Adipose tissue (tissue), 3 donors: Measurements from ENCODE around the gene EID2. TPM values are rescaled to one million over a fixed set of nuclear protein-coding genes. Genes with fewer than 3 reads are reported as not detected.

Experiments used
- H3K27ac ChIP-seq: one replicate; pipeline ENCODE4 v1.5.1; 2013; ENCODE audit warnings: low read depth, low read length
- WGBS, 3 donors: extraction: QIAGEN DNeasy Blood & Tissue Kit; methylation state at CpG; one replicate each; pipeline ENCODE4 v1.1.7; 2013; 5-methylcytosine and 5-hydroxymethylcytosine counted together
- polyA plus RNA-seq, 3 donors: library from polyadenylated mRNA; stranded (reverse); fragments of 200-250 nt; gene quantifications; one replicate each; pipeline ENCODE4 v1.2.3, GENCODE V29; 2013
- donor health status: healthy with polysubstance abuse.
- donor health status: Bipolar disorder and iron deficiency.
- donor health status: healthy.

EID2 gene
- polyA plus RNA-seq, 3 donors = 5.2 to 11.1 (median 9.2) TPM

GRCh38 chr19:39543477-39543857, 3.5 kb upstream of the EID2 start:
- WGBS, 3 donors = 83 to 88% (median 84%) methylated on average over 3 of the region's 3 CpGs

GRCh38 chr19:39542206-39542605, 2.2 kb upstream of the EID2 start:
- 34 to 65% (median 56%) methylated on average over 2 of the region's 2 CpGs for WGBS, 3 donors

More at GRCh38 chr19:39543477-39543857, 3.5 kb upstream of the EID2 start:
- no peak overlapping the region for H3K27ac ChIP-seq

GRCh38 chr19:39540333-39540673, 342 bp upstream of the EID2 start:
- 5 to 8% (median 7%) methylated on average over 10 of the region's 10 CpGs for WGBS, 3 donors
- H3K27ac ChIP-seq = no peak overlapping the region

More at GRCh38 chr19:39542206-39542605, 2.2 kb upstream of the EID2 start:
- H3K27ac ChIP-seq = no peak overlapping the region

- 2 to 4% (median 3%) methylated on average over 10 of the region's 10 CpGs for WGBS, 3 donors
- H3K27ac ChIP-seq = peak overlapping the region; percentile 56
Observed at GRCh38 chr19:39539165-39539517, 820 bp downstream of the EID2 start.

GRCh38 chr19:39533791-39534190, 6.2 kb downstream of the EID2 start:
- H3K27ac ChIP-seq = no peak overlapping the region
- 70 to 77% (median 76%) methylated on average over 3 of the region's 3 CpGs for WGBS, 3 donors

GRCh38 chr19:39533003-39533512, 6.9 kb downstream of the EID2 start:
- 18 to 22% (median 21%) methylated on average over 12 of the region's 12 CpGs for WGBS, 3 donors
- no peak overlapping the region for H3K27ac ChIP-seq

GRCh38 chr19:39532233-39533002, 7.5 kb downstream of the EID2 start, which contains the start of gene EID2B:
TSS of gene EID2B (minus strand) at chr19:39532852. CDS start at chr19:39532802, 50 bp downstream.
- 0% methylated on average over 60 to 65 of the region's 65 CpGs for WGBS, 3 donors
- H3K27ac ChIP-seq = no peak within 1 kb of the TSS

- no peak overlapping the region for H3K27ac ChIP-seq
- 28 to 47% (median 31%) methylated on average over 14 of the region's 14 CpGs for WGBS, 3 donors
Observed at GRCh38 chr19:39531834-39532232, 8.1 kb downstream of the EID2 start.

GRCh38 chr19:39525205-39525604, 14.8 kb downstream of the EID2 start:
- H3K27ac ChIP-seq = no peak overlapping the region
- WGBS, 3 donors = 91 to 96% (median 93%) methylated on average over 3 of the region's 3 CpGs

GRCh38 chr19:39524495-39524894, 15.5 kb downstream of the EID2 start:
- H3K27ac ChIP-seq = no peak overlapping the region
- WGBS, 3 donors = 85 to 91% (median 88%) methylated on average over 8 of the region's 8 CpGs

GRCh38 chr19:39520541-39521484, 19.1 kb downstream of the EID2 start:
- no peak overlapping the region for H3K27ac ChIP-seq
- 83 to 87% (median 85%) methylated on average over 8 of the region's 8 CpGs for WGBS, 3 donors

GRCh38 chr19:39518975-39519374, 21.0 kb downstream of the EID2 start:
- no peak overlapping the region for H3K27ac ChIP-seq
- 57 to 75% (median 71%) methylated on average over 9 of the region's 9 CpGs for WGBS, 3 donors

GRCh38 chr19:39518458-39518857, 21.5 kb downstream of the EID2 start:
- no peak overlapping the region for H3K27ac ChIP-seq
- 65 to 68% (median 68%) methylated on average over 5 of the region's 5 CpGs for WGBS, 3 donors

- no peak overlapping the region for H3K27ac ChIP-seq
- WGBS, 3 donors = 55 to 77% (median 74%) methylated on average over 3 of the region's 3 CpGs
Observed at GRCh38 chr19:39517432-39517831, 22.5 kb downstream of the EID2 start.

GRCh38 chr19:39516270-39516669, 23.7 kb downstream of the EID2 start:
- WGBS, 3 donors = 42 to 45% (median 43%) methylated on average over 6 of the region's 6 CpGs
- H3K27ac ChIP-seq = no peak overlapping the region

- WGBS, 3 donors = 3 to 4% (median 4%) methylated on average over 38 to 44 of the region's 44 CpGs
- H3K27ac ChIP-seq = no peak overlapping the region
Observed at GRCh38 chr19:39515551-39516191, 24.3 kb downstream of the EID2 start.

GRCh38 chr19:39514840-39515550, 25.0 kb downstream of the EID2 start, which contains the start of gene SELENOV:
TSS of gene SELENOV (plus strand) at chr19:39515139. CDS start at chr19:39515213, 74 bp downstream.
- 1% methylated on average over 50 to 56 of the region's 56 CpGs for WGBS, 3 donors
- no peak within 1 kb of the TSS for H3K27ac ChIP-seq

GRCh38 chr19:39512988-39513387, 27.0 kb downstream of the EID2 start:
- WGBS, 3 donors = 47 to 56% (median 52%) methylated on average over 2 of the region's 2 CpGs
- H3K27ac ChIP-seq = no peak overlapping the region
